Keratinocyte (primary cell): ENCODE results near the gene PLEKHF1. TPM values are rescaled to one million over a fixed set of nuclear protein-coding genes. Genes with fewer than 3 reads are reported as not detected.

Experiments used
- DNase-seq: peaks from one replicate; pipeline ENCODE4 v3.0.0-alpha.2; 2011; ENCODE audit warnings: low read depth, missing footprints, low spot score
- FAIRE-seq: peaks from 2 replicates; lab custom pipeline; 2011; peaks lifted over from hg19 to GRCh38; lab: Jason Lieb, UNC
- H2AFZ ChIP-seq: 2 replicates; pipeline ENCODE4 v1.6.0; 2012; ENCODE audit warnings: low read length, control low read depth, inconsistent platforms; ENCODE audit not compliant: control insufficient read depth
- H3K27ac ChIP-seq: 2 replicates; pipeline ENCODE4 v1.5.1; 2011; ENCODE audit warnings: low read length; ENCODE audit not compliant: control insufficient read depth, insufficient read depth
- H3K27me3 ChIP-seq: 3 replicates; pipeline ENCODE4 v1.6.0; 2011; ENCODE audit warnings: low read length; ENCODE audit not compliant: control insufficient read depth, insufficient read depth; ENCODE audit errors: extremely low read depth
- H3K36me3 ChIP-seq, 2 experiments: 2 replicates in 1 of 2; 3 replicates in 1 of 2; pipeline ENCODE4 v1.5.1; 2011; ENCODE audit warnings: low read length in 2 of 2, mild to moderate bottlenecking in 1 of 2; ENCODE audit not compliant: control insufficient read depth in 2 of 2, insufficient read depth in 2 of 2; ENCODE audit errors: extremely low read depth in 1 of 2
- H3K4me1 ChIP-seq: 3 replicates; pipeline ENCODE4 v1.5.1; 2011; ENCODE audit warnings: low read length; ENCODE audit not compliant: control insufficient read depth, insufficient read depth; ENCODE audit errors: extremely low read depth
- H3K4me2 ChIP-seq: 3 replicates; pipeline ENCODE4 v1.6.0; 2011; ENCODE audit warnings: low read depth, low read length; ENCODE audit not compliant: control insufficient read depth, insufficient read depth; ENCODE audit errors: extremely low read depth
- H3K4me3 ChIP-seq, 3 experiments: fragments of 200-600 bp in 1 of 3; sonication (generic) in 1 of 3; 2 replicates in 2 of 3; 3 replicates in 1 of 3; pipeline ENCODE4 v1.5.1; 2011 to 2016; ENCODE audit warnings: low read length in 3 of 3, mild to moderate bottlenecking in 3 of 3, control low read depth in 2 of 3, inconsistent platforms in 1 of 3, low read depth in 1 of 3, mixed read lengths in 1 of 3, mixed run types in 1 of 3, moderate library complexity in 1 of 3; ENCODE audit not compliant: control insufficient read depth in 2 of 3, insufficient read depth in 2 of 3; ENCODE audit errors: extremely low read depth in 1 of 3
- H3K79me2 ChIP-seq: 2 replicates; pipeline ENCODE4 v1.6.0; 2012; ENCODE audit warnings: low read length; ENCODE audit not compliant: control insufficient read depth, insufficient read depth
- H3K9ac ChIP-seq: 3 replicates; pipeline ENCODE4 v1.6.0; 2011; ENCODE audit warnings: low read length; ENCODE audit not compliant: control insufficient read depth, insufficient read depth; ENCODE audit errors: extremely low read depth
- H3K9me1 ChIP-seq: 3 replicates; pipeline ENCODE4 v1.6.0; 2011; ENCODE audit warnings: low read length; ENCODE audit not compliant: control insufficient read depth, insufficient read depth; ENCODE audit errors: extremely low read depth
- H3K9me3 ChIP-seq: 2 replicates; pipeline ENCODE4 v1.5.1; 2012; ENCODE audit warnings: low read depth, low read length; ENCODE audit not compliant: control insufficient read depth
- H4K20me1 ChIP-seq: 3 replicates; pipeline ENCODE4 v1.6.0; 2011; ENCODE audit warnings: low read length; ENCODE audit not compliant: control insufficient read depth, insufficient read depth; ENCODE audit errors: extremely low read depth
- EZH2 ChIP-seq: IDR thresholded peaks from one replicate; pipeline ENCODE4 v1.6.1; 2012; ENCODE audit warnings: inconsistent platforms, mild to moderate bottlenecking, low read length, moderate library complexity
- dilution Hi-C: fragments of 300-500 bp; cut with MboI; formaldehyde crosslinking; loops from one replicate; pipeline ENCODE4 v1.7.0; 2020; ENCODE audit warnings: low sequenced_read_pairs; ENCODE audit not compliant: extremely low pct_ligation_motif_present
- polyA plus RNA-seq, 5 experiments: library from polyadenylated mRNA; depleted of rRNA in 3 of 5; stranded (reverse) in 3 of 5; stranded (forward) in 1 of 5; unstranded in 1 of 5; fragments of >200 nt; gene quantifications; 1 replicate in 1 of 5; 2 replicates in 3 of 5; 3 replicates in 1 of 5; pipeline versions ENCODE4 v1.2.1 to v1.2.3, GENCODE V29; 2011 to 2012; ENCODE audit warnings: missing spikeins in 2 of 5, low read depth in 1 of 5, low replicate concordance in 1 of 5
- TF ChIP-seq, protein P1 (sequence below), 3 experiments: IDR thresholded peaks in 1 of 3; conservative IDR thresholded peaks in 1 of 3; optimal IDR thresholded peaks in 1 of 3; 2 replicates in 2 of 3; 3 replicates in 1 of 3; pipeline versions ENCODE3 to v1.5.1; 2011; ENCODE audit warnings: low read length in 3 of 3, mild to moderate bottlenecking in 3 of 3, moderate library complexity in 2 of 3, control low read depth in 1 of 3, inconsistent platforms in 1 of 3; ENCODE audit not compliant: insufficient read depth in 2 of 3; ENCODE audit errors: extremely low read depth in 1 of 3

PLEKHF1 gene
- polyA plus RNA-seq, 1 donor (not counting 4 experiments of a cell fraction or from before 2014, with no cell fraction given): 9.4 TPM

DNA sequence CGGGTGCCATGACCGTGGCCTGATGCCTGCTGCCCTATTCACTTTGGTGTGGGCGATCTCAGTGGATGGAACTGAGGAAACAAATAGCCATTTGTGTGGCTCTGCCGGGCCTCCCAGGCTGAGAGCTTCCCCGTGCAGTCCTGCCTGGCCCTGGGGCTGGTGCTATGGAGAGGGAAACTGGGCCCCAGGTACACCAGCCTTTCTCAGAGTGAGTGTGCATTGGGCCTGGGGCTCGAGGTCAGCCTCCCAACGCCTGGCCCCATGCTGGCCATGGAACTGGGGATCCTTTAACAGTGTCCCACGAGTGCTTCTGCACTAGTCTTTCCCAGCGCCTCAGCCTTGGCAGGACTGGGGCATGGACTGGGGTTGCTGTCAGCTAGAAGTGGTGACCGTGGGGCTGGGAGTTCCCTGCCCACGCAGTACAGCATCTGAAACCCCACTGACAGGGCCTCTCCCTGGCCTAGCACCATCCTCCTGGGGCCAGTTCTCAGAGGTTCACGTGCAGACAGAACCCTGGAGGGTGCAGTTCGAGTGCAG is 10.5 kb downstream of the PLEKHF1 start:
- Histone ChIP-seq H3K9ac (no peak overlapping the region), H3K4me2 (no peak overlapping the region), H3K9me3 (no peaks in the 10 kb centered on the region), H3K9me1 (peaks cover 10% of the 10 kb centered on the region), H3K4me1 (peaks cover 13% of the 10 kb centered on the region), H4K20me1 (peaks cover 31% of the 10 kb centered on the region), H3K27me3 (no peaks in the 10 kb centered on the region), H3K27ac (no peak overlapping the region), H2AFZ (no peak overlapping the region), H3K36me3 (peaks cover 19 to 26% of the 10 kb centered on the region in 2 experiments), H3K79me2 (peaks cover 41% of the 10 kb centered on the region), H3K4me3 (no peak overlapping the region)
- TF ChIP-seq, protein P1, sequence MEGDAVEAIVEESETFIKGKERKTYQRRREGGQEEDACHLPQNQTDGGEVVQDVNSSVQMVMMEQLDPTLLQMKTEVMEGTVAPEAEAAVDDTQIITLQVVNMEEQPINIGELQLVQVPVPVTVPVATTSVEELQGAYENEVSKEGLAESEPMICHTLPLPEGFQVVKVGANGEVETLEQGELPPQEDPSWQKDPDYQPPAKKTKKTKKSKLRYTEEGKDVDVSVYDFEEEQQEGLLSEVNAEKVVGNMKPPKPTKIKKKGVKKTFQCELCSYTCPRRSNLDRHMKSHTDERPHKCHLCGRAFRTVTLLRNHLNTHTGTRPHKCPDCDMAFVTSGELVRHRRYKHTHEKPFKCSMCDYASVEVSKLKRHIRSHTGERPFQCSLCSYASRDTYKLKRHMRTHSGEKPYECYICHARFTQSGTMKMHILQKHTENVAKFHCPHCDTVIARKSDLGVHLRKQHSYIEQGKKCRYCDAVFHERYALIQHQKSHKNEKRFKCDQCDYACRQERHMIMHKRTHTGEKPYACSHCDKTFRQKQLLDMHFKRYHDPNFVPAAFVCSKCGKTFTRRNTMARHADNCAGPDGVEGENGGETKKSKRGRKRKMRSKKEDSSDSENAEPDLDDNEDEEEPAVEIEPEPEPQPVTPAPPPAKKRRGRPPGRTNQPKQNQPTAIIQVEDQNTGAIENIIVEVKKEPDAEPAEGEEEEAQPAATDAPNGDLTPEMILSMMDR (optimal IDR thresholded peaks at IDR 0.05 in 1 of 3, IDR thresholded peaks at IDR 0.05 in 1 of 3, conservative IDR thresholded peaks at IDR 0.05 in 1 of 3; ENCODE audit: extremely low read depth in 1 of 3, insufficient read depth in 2 of 3, low read length in 3 of 3): no peak
- no peak for TF ChIP-seq EZH2
- no peak for DNase-seq
- no peak for FAIRE-seq
- dilution Hi-C loops: no loop called here

DNA sequence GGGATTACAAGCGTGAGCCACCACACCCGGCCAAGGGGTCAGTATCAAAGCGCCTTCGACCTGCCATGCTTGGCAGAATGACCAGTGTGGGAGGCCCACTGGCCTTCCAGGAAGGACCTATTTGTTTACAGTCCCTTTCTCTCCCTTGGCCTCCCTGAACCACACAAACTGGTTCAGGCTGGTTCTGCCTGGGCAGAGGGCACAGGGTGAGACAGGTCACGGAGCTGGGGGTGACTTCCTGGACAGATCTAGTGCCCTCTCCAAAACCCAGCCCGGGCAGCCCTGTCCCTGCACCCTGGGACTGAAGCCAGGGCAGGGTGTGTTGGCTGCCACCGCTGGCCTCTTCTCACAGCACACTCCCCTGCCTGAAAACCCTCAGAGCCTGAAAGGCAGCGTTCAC is 11.3 kb downstream of the PLEKHF1 start:
- H2AFZ ChIP-seq: no peak overlapping the region
- TF ChIP-seq, protein P1 (optimal IDR thresholded peaks at IDR 0.05 in 1 of 3, IDR thresholded peaks at IDR 0.05 in 1 of 3, conservative IDR thresholded peaks at IDR 0.05 in 1 of 3; ENCODE audit: extremely low read depth in 1 of 3, insufficient read depth in 2 of 3, low read length in 3 of 3): no peak
- TF ChIP-seq EZH2: no peak
- peaks cover 19 to 26% of the 10 kb centered on the region in 2 experiments for H3K36me3 ChIP-seq
- peaks cover 10% of the 10 kb centered on the region for H3K9me1 ChIP-seq
- no peak overlapping the region for H3K4me3 ChIP-seq
- H3K27ac ChIP-seq: no peak overlapping the region
- H3K9me3 ChIP-seq: no peaks in the 10 kb centered on the region
- DNase-seq (no peak), FAIRE-seq (no peak)
- peaks cover 27% of the 10 kb centered on the region for H4K20me1 ChIP-seq
- no peak overlapping the region for H3K9ac ChIP-seq
- peaks cover 5% of the 10 kb centered on the region for H3K4me1 ChIP-seq
- H3K4me2 ChIP-seq: no peak overlapping the region
- H3K27me3 ChIP-seq: no peaks in the 10 kb centered on the region
- dilution Hi-C loops: no loop called here
- peaks cover 35% of the 10 kb centered on the region for H3K79me2 ChIP-seq
